H1 (cell line): ENCODE data around the gene SYT17. TPM values are rescaled to one million over a fixed set of nuclear protein-coding genes. Genes with fewer than 3 reads are reported as not detected.

Experiments
- CTCF ChIA-PET: fragments of 300-600 bp; sonication (Branson Sonifier 250); formaldehyde crosslinking; loops from one replicate; lab custom pipeline; 2021; ENCODE audit not compliant: partially characterized antibody; lab: Charles Lee
- POLR2A ChIA-PET: fragments of 300-600 bp; sonication (Branson Sonifier 250); formaldehyde crosslinking; loops from one replicate; lab custom pipeline; 2021; ENCODE audit warnings: inconsistent platforms; ENCODE audit not compliant: partially characterized antibody; lab: Charles Lee
- DNase-seq, 2 experiments: peaks; one replicate each; pipeline versions ENCODE4 v3.0.0 to v3.0.0-alpha.2; 2010 to 2022; ENCODE audit warnings: low spot score in 2 of 2, low read depth in 1 of 2, mixed read lengths in 1 of 2
- FAIRE-seq: peaks from 2 replicates; lab custom pipeline; 2011; peaks lifted over from hg19 to GRCh38; lab: Jason Lieb, UNC
- H2AFZ ChIP-seq: 2 replicates; pipeline ENCODE4 v1.8.1; 2012; ENCODE audit warnings: low read length, inconsistent platforms
- H2AK5ac ChIP-seq: 2 replicates; pipeline ENCODE4 v1.6.1; 2013; ENCODE audit warnings: low read depth, low read length
- H2BK120ac ChIP-seq: replicated peaks from 2 replicates; pipeline ENCODE3; 2013; ENCODE audit warnings: low read depth, low read length, inconsistent platforms
- H2BK12ac ChIP-seq: 2 replicates; pipeline ENCODE4 v1.6.1; 2013; ENCODE audit warnings: low read depth, low read length
- H2BK15ac ChIP-seq: 2 replicates; pipeline ENCODE4 v1.6.1; 2013; ENCODE audit warnings: low read length
- H2BK20ac ChIP-seq: 2 replicates; pipeline ENCODE4 v1.6.1; 2013; ENCODE audit warnings: low read length
- H2BK5ac ChIP-seq: 2 replicates; pipeline ENCODE4 v1.6.1; 2013; ENCODE audit warnings: low read depth, low read length
- H3K14ac ChIP-seq: 2 replicates; pipeline ENCODE4 v1.6.1; 2013; ENCODE audit warnings: inconsistent platforms; ENCODE audit not compliant: insufficient read length
- H3K18ac ChIP-seq: 2 replicates; pipeline ENCODE4 v1.6.1; 2013; ENCODE audit warnings: low read length; ENCODE audit errors: extremely low read depth
- H3K23ac ChIP-seq: 2 replicates; pipeline ENCODE4 v1.6.1; 2013; ENCODE audit warnings: inconsistent platforms; ENCODE audit not compliant: insufficient read length
- H3K23me2 ChIP-seq: 2 replicates; pipeline ENCODE4 v1.6.1; 2013; ENCODE audit warnings: low read depth, low read length
- H3K27ac ChIP-seq: 2 replicates; pipeline ENCODE4 v1.6.1; 2011; ENCODE audit warnings: low read depth, low read length, inconsistent platforms
- H3K27me3 ChIP-seq, 4 experiments: replicated peaks in 1 of 4; 1 replicate in 1 of 4; 2 replicates in 3 of 4; pipeline versions ENCODE4 v1.6.1 to v1.8.1; 2011 to 2013; ENCODE audit warnings: low read length in 3 of 4, mild to moderate bottlenecking in 3 of 4, inconsistent platforms in 2 of 4, mixed read lengths in 2 of 4, moderate library complexity in 1 of 4; ENCODE audit not compliant: control insufficient read depth in 3 of 4, insufficient read depth in 3 of 4; ENCODE audit errors: extremely low read depth in 1 of 4
- H3K36me3 ChIP-seq, 4 experiments: 2 replicates each; pipeline versions ENCODE4 v1.6.1 to v1.8.1; 2011 to 2013; ENCODE audit warnings: mild to moderate bottlenecking in 4 of 4, low read length in 3 of 4, moderate library complexity in 2 of 4, control low read depth in 1 of 4, inconsistent platforms in 1 of 4; ENCODE audit not compliant: insufficient read depth in 4 of 4, control insufficient read depth in 2 of 4
- H3K4ac ChIP-seq: replicated peaks from 2 replicates; pipeline ENCODE3; 2013; ENCODE audit warnings: low read length, low read depth, mixed read lengths, inconsistent platforms; ENCODE audit not compliant: insufficient read length
- H3K4me1 ChIP-seq, 4 experiments: replicated peaks in 1 of 4; 1 replicate in 1 of 4; 2 replicates in 3 of 4; pipeline versions ENCODE4 v1.6.1 to v1.8.1; 2011 to 2013; ENCODE audit warnings: low read length in 3 of 4, inconsistent platforms in 2 of 4, mixed read lengths in 1 of 4; ENCODE audit not compliant: insufficient read depth in 4 of 4, control insufficient read depth in 3 of 4
- H3K4me2 ChIP-seq, 2 experiments: 2 replicates each; pipeline versions ENCODE4 v1.6.1 to v1.8.1; 2011 to 2013; ENCODE audit warnings: low read depth in 2 of 2, low read length in 2 of 2, control low read depth in 1 of 2, inconsistent platforms in 1 of 2, mild to moderate bottlenecking in 1 of 2; ENCODE audit not compliant: insufficient read depth in 1 of 2
- H3K4me3 ChIP-seq, 4 experiments: fragments of 200-600, 300-600 bp in 1 of 4; sonication (generic), shearing (Covaris generic), sonication (Bioruptor Twin) in 1 of 4; 2 replicates each; pipeline versions ENCODE4 v1.5.1 to v1.8.1; 2011 to 2016; ENCODE audit warnings: low read length in 4 of 4, low read depth in 3 of 4, control low read depth in 2 of 4, inconsistent platforms in 2 of 4, mild to moderate bottlenecking in 2 of 4, mixed read lengths in 1 of 4, moderate library complexity in 1 of 4; ENCODE audit not compliant: insufficient read depth in 2 of 4; ENCODE audit errors: extremely low read depth in 1 of 4
- H3K56ac ChIP-seq: replicated peaks from 2 replicates; pipeline ENCODE3; 2013; ENCODE audit warnings: low read depth, mild to moderate bottlenecking, mixed read lengths, low read length, inconsistent platforms; ENCODE audit not compliant: insufficient read length
- H3K79me1 ChIP-seq: 2 replicates; pipeline ENCODE4 v1.6.1; 2013; ENCODE audit warnings: low read depth, low read length, control low read depth
- H3K79me2 ChIP-seq, 2 experiments: 2 replicates each; pipeline versions ENCODE4 v1.6.1 to v1.8.1; 2012 to 2013; ENCODE audit warnings: low read length in 2 of 2, mild to moderate bottlenecking in 2 of 2, inconsistent platforms in 1 of 2; ENCODE audit not compliant: insufficient read depth in 2 of 2, control insufficient read depth in 1 of 2
- H3K9ac ChIP-seq, 4 experiments: replicated peaks in 1 of 4; 1 replicate in 1 of 4; 2 replicates in 3 of 4; pipeline versions ENCODE4 v1.6.1 to v1.8.1; 2011 to 2013; ENCODE audit warnings: low read depth in 3 of 4, low read length in 3 of 4, control low read depth in 2 of 4, mild to moderate bottlenecking in 2 of 4, moderate library complexity in 2 of 4, inconsistent platforms in 1 of 4; ENCODE audit errors: extremely low read depth in 1 of 4
- H3K9me3 ChIP-seq, 2 experiments: 2 replicates each; pipeline versions ENCODE4 v1.6.1 to v1.8.1; 2012 to 2013; ENCODE audit warnings: mild to moderate bottlenecking in 2 of 2, moderate library complexity in 2 of 2, control low read depth in 1 of 2, inconsistent platforms in 1 of 2, low read depth in 1 of 2, low read length in 1 of 2, mixed read lengths in 1 of 2; ENCODE audit not compliant: insufficient read depth in 2 of 2
- H4K20me1 ChIP-seq, 2 experiments: replicated peaks in 1 of 2; 2 replicates each; pipeline versions ENCODE3 to v1.8.1; 2011 to 2013; ENCODE audit warnings: inconsistent platforms in 2 of 2, low read length in 2 of 2, mild to moderate bottlenecking in 1 of 2; ENCODE audit not compliant: insufficient read depth in 2 of 2, control insufficient read depth in 1 of 2
- H4K5ac ChIP-seq: 2 replicates; pipeline ENCODE4 v1.6.1; 2013; ENCODE audit warnings: low read length, low read depth, mixed read lengths, inconsistent platforms; ENCODE audit not compliant: insufficient read length
- H4K8ac ChIP-seq: 2 replicates; pipeline ENCODE4 v1.8.0; 2013; ENCODE audit warnings: mild to moderate bottlenecking, moderate library complexity, low read length, inconsistent platforms; ENCODE audit not compliant: insufficient read depth; ENCODE audit errors: extremely low read depth
- H4K91ac ChIP-seq: replicated peaks from 2 replicates; pipeline ENCODE3; 2013; ENCODE audit warnings: low read length, mixed read lengths, inconsistent platforms; ENCODE audit not compliant: insufficient read length
- BACH1 ChIP-seq: IDR thresholded peaks from 2 replicates; pipeline ENCODE4 v1.6.1; 2012; ENCODE audit warnings: low read length, improper control_type of control experiment
- CBX8 ChIP-seq: fragments of 300-800, 300-1000 bp; sonication (generic); IDR thresholded peaks from 2 replicates; pipeline ENCODE4 v1.7.1; 2016; ENCODE audit warnings: low read depth, low read length, borderline replicate concordance
- CHD2 ChIP-seq: IDR thresholded peaks from 2 replicates; pipeline ENCODE4 v1.6.1; 2012; ENCODE audit warnings: low read length, improper control_type of control experiment
- NANOG ChIP-seq: IDR thresholded peaks from 2 replicates; pipeline ENCODE4 v1.6.1; 2011; ENCODE audit warnings: low read length, low read depth, mild to moderate bottlenecking, inconsistent platforms; ENCODE audit not compliant: insufficient read depth, poor library complexity, severe bottlenecking
- RFX5 ChIP-seq: IDR thresholded peaks from 2 replicates; pipeline ENCODE4 v1.6.1; 2011; ENCODE audit warnings: low read depth, low read length, improper control_type of control experiment, borderline replicate concordance
- SAP30 ChIP-seq: fragments of 300-600 bp; sonication (generic); IDR thresholded peaks from 2 replicates; pipeline ENCODE4 v1.7.1; 2012; ENCODE audit warnings: low read length, moderate library complexity, mild to moderate bottlenecking, inconsistent platforms; ENCODE audit not compliant: insufficient read depth, insufficient replicate concordance
- WGBS, 2 experiments: shearing (Covaris generic) in 1 of 2; methylation state at CpG; one replicate each; pipeline versions ENCODE4 v1.1.6 to v1.1.7; 2013 to 2015; ENCODE audit warnings: low lambda C conversion rate in 2 of 2, mixed read lengths in 2 of 2, inconsistent platforms in 1 of 2, low coverage in 1 of 2, missing lambda C conversion rate in 1 of 2; ENCODE audit not compliant: insufficient replicate concordance in 2 of 2, insufficient coverage in 1 of 2, insufficient read length in 1 of 2; ENCODE audit errors: extremely low coverage in 1 of 2, missing lambda C conversion rate in 1 of 2; 5-methylcytosine and 5-hydroxymethylcytosine counted together
- polyA plus RNA-seq, 7 experiments: library from polyadenylated mRNA; depleted of rRNA in 3 of 7; stranded (reverse) in 5 of 7; unstranded in 2 of 7; fragments of >200 nt in 5 of 7; fragments of 200-250 nt in 2 of 7; gene quantifications; 1 replicate in 5 of 7; 2 replicates in 1 of 7; 4 replicates in 1 of 7; pipeline versions ENCODE4 v1.2.1 to v1.2.3, GENCODE V29; 2011 to 2013; ENCODE audit warnings: missing spikeins in 2 of 7, mixed read lengths in 2 of 7
- total RNA-seq: library from RNA; stranded (reverse); fragmentation: NEBNext Ultra II Directional; extraction: Animal tissue kit (Norgen Biotek cat#: 25700); gene quantifications from 2 replicates; pipeline ENCODE4 v1.2.1, GENCODE V29; 2021

SYT17 gene
- total and polyA plus RNA-seq, 2 of the 8 experiments (the other 6 are each of a cell fraction or from before 2014, with no cell fraction given) = 5.8 to 18.1 TPM

- H4K91ac ChIP-seq = no peak overlapping the region
- no peak overlapping the region for H2BK20ac ChIP-seq
- H3K4ac ChIP-seq = no peak overlapping the region
- ChIA-PET CTCF (interaction anchor here (1.1 to 1.4 kb wide), 2 partner anchors 9 to 11 kb away, joined by 3 read pairs; no protein-coding TSS in a partner anchor), POLR2A (no interaction called here)
- H3K27me3 ChIP-seq = no peaks in the 10 kb centered on the region
- H3K79me2 ChIP-seq = no peaks in the 10 kb centered on the region
- H2BK120ac ChIP-seq = no peak overlapping the region
- no peak overlapping the region for H4K8ac ChIP-seq
- H2AK5ac ChIP-seq = no peak overlapping the region
- no peak overlapping the region for H2BK12ac ChIP-seq
- no peak overlapping the region for H2BK15ac ChIP-seq
- no peaks in the 10 kb centered on the region for H3K23me2 ChIP-seq
- H3K23ac ChIP-seq = no peak overlapping the region
- no peaks in the 10 kb centered on the region for H3K36me3 ChIP-seq
- TF ChIP-seq SAP30 (no peak), BACH1 (no peak), NANOG (no peak), RFX5 (no peak), CBX8 (no peak), CHD2 (no peak)
- TF ChIP-seq, all 59 proteins: peak for 0
- H4K20me1 ChIP-seq = no peaks in the 10 kb centered on the region
- no peak overlapping the region for H3K56ac ChIP-seq
- 0 out of 2 replicates have a peak overlapping the region, but pooled peaks have one; percentile 34 for H2AFZ ChIP-seq
- no peaks in the 10 kb centered on the region for H3K79me1 ChIP-seq
- no peak overlapping the region for H3K27ac ChIP-seq
- H3K14ac ChIP-seq = no peak overlapping the region
- no peaks in the 10 kb centered on the region for H3K9me3 ChIP-seq
- DNase-seq (no peak), FAIRE-seq (no peak)
- no peak overlapping the region for H3K4me2 ChIP-seq
- no peak overlapping the region for H3K9ac ChIP-seq
- no peak overlapping the region for H2BK5ac ChIP-seq
- H3K18ac ChIP-seq = no peak overlapping the region
- H3K4me3 ChIP-seq = no peak overlapping the region
- WGBS, 2 experiments = 52% methylated on average over 2 of the region's 2 CpGs; no CpG with 5 or more reads in 1 of the 2 experiments
- no peak overlapping the region for H4K5ac ChIP-seq
- H3K4me1 ChIP-seq = peaks cover 6 to 15% (median 10%) of the 10 kb centered on the region in 4 experiments; a peak in 5 of 7 replicates
These were observed 127.4 kb downstream of the SYT17 start for GRCh38 chr16:19295393-19295792.
